ENCODE measurements around the gene NT5C2.
A peak's percentile ranks its signal among the peaks of the same experiment; 100 is the strongest.
"Not testable (repeated sequence)": the region's sequence is repeated elsewhere in the genome, so short reads cannot be mapped to it uniquely, and the experiment has no call there.

The NT5C2 gene

GRCh38 chr10:103082683-103083082, 110.4 kb downstream of the NT5C2 start:
- no peak for DNase-seq

DNA sequence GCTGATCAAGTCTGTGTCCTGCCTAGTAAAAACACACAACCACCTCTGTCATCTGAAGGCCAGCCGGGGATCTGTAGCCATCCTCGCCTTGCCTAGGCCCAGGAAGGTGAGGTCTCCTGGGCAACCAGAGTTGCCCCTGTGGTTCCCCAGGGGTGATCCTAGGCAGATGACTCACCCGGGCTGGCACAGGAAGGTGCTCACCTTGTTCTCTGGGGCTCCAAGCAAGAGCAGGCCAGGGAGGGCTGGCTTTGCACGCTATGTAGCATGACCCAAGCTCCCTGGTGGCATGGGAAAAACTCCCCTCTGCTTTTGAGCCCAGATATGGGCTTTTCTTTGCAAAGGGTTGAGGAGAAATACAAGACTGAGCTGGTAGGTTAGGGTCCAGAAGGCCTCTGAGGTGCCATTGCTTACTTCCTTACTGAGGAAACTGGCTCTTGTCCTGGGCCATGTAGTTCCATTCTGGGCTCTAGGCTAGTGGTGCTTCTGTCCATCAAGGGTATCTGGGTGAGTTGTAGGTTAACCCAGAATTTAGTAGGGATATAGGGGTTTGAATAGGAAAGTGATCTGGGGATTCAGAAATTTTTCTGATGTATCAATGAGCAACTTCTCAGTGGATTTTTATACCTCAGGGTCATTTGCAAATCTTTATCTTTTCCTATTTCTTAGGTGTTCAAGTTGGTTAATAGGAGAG, 112.0 kb downstream of the NT5C2 start:
- no peak for DNase-seq

DNA sequence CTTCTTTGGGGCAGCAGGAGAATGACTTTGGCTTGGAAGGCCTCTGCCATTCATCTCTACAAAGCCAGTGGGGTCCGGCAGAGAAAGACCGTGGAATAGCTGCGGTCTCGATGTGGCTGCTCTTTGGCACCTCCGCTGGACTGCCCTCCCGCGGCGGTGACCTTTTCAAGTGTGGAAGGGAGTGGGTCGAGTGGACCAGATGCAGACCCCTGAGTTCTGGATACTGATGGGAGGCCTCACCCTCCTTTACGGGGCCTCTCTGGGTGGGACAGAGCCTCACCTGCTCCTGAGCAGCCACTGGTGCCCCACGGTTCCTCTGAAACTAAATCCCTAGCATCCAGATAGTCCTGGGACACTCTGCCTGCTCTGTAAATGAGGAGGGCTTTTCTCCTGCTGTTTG, 113.1 kb downstream of the NT5C2 start:
- DNase-seq: no peak

- no peak for DNase-seq
Observed at GRCh38 chr10:103079100-103079499, 114.0 kb downstream of the NT5C2 start.

- DNase-seq: no peak
Observed at GRCh38 chr10:103078676-103079075, 114.4 kb downstream of the NT5C2 start.

DNA sequence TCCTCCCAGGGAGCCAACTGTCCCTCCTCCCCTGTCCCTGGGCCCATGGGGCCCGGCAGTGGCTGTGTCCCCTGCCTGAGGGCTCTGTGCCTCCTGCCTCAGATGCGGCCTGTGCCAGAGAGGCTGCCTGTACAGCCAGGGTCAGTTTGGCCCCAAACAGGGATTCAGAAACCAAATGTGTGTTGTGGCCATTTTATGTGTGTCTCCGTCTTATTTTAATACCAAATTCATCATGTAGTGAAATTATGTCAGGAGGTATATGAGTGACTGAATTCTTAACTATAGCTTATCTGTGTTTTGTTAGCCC, 114.8 kb downstream of the NT5C2 start:
- no peak for DNase-seq

- no peak for DNase-seq
Observed at GRCh38 chr10:103077491-103078308, 115.4 kb downstream of the NT5C2 start.

DNA sequence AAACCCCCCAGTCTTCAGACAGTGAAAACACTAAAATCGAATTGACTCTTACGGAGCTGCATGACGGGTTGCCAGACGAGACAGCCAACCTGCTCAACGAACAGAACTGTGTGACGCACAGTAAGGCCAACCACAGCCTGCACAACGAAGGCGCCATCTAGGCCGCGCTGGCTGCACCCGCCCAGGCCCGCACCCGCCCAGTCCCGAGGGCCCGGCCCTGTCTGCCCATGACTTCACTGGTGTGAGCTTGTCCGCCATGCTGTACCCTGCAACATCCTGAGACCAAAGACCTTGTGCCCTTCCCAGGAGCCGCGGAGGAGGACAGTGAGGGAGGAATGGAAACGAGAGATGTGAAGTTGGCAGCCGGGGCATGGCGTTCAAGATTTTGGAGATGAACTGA, 116.1 kb downstream of the NT5C2 start:
- no peak for DNase-seq

- no peak for DNase-seq
Observed at GRCh38 chr10:103072891-103073290, 120.2 kb downstream of the NT5C2 start.

DNA sequence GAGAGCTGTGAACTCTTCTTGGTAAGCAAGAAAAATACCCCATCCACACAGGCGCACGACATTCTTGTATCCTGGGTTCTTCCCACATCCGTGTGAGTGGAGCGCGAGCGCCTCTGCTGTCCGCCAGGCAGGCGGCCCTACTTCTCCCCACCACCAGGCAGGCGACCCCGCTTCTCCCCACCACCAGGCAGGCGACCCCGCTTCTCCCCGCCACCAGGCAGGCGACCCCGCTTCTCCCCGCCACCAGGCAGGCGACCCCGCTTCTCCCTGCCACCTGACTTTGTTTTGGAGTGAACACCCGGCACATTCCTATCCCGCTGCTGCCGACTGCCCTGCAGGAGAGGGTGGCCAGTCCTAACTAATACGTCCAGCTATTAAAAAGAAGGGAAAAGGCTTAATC, 120.8 kb downstream of the NT5C2 start:
- no peak for DNase-seq

DNA sequence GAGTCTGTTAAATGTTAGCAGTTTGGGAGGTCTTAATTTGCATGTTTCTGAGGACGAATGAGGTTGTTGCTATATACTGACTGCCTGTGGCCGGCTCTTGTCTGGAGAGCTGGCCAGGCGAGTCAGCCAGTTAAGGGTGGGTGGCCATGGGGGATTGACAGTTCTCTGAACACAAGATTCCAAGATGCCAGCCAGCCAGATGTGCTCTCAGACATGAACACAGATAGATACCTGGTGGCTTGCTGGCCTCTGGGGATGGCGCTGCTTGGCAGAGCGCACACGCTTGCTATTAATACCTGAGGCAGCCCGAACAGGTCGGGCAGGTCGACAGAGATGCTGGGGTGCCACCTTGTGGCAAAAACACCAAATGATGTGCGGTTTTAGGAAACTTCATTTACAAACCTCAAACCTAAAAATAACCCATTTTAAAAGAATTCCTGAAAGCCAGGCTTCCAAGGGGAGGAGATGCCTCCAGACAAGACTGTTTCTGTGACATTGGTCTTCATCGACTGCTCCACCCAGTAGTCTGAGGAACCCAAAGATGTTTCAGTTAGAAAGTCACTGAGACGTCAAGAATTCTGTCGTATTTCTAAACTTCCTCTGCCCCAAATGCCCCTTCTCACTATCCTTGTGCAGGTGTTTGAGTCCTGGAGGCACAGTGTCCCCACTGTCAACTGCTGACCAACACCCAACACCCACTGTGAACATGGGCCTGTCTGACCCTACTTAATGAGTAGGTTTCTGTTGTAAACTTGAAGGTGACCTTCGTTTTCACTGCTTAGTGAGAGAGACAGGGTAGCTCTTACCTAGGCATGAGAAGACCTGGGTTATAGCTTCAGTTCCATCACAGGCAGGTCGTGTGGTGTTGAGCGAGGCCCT, 123.4 kb downstream of the NT5C2 start:
- DNase-seq: peak; percentile 75

DNA sequence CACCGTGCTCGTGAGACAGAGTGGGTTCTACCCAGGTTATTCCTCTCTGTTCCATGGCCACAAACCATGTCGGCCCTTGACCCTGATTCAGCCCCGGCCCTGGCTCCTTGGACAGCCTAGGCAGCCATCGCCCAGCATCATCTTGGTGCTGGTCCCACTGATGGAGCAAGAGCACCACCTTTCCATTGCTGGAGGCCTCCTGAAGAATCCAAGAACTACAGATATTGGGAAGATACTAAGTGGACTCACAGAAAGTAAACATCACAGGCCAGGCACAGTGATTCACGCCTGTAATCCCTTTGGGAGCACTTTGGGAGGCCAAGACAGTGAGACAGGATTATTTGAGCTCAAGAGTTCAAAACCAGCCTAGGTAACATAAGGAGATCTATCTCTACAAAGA, 125.1 kb downstream of the NT5C2 start:
- DNase-seq: no peak

DNA sequence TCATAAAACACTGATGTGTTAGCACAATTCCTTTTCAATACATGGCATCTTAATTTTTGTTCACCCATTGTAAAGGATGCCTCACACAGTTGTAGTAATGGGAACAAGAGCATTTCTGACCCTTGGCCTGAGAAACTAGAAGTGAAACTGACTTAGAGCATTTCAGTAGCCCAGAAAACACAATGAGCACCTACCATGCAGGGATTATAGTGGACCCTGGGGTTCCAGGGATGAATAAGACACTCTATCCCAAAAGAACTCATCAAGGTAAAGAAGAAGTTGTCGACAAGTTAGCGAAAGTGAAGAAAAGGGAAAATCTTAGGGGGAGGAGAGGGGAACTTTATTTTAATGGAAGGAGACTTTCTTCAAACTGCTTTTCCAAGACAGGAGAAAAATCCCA, 125.6 kb downstream of the NT5C2 start:
- DNase-seq: no peak

GRCh38 chr10:103067099-103067477, 126.0 kb downstream of the NT5C2 start:
- not testable (repeated sequence) for DNase-seq

DNA sequence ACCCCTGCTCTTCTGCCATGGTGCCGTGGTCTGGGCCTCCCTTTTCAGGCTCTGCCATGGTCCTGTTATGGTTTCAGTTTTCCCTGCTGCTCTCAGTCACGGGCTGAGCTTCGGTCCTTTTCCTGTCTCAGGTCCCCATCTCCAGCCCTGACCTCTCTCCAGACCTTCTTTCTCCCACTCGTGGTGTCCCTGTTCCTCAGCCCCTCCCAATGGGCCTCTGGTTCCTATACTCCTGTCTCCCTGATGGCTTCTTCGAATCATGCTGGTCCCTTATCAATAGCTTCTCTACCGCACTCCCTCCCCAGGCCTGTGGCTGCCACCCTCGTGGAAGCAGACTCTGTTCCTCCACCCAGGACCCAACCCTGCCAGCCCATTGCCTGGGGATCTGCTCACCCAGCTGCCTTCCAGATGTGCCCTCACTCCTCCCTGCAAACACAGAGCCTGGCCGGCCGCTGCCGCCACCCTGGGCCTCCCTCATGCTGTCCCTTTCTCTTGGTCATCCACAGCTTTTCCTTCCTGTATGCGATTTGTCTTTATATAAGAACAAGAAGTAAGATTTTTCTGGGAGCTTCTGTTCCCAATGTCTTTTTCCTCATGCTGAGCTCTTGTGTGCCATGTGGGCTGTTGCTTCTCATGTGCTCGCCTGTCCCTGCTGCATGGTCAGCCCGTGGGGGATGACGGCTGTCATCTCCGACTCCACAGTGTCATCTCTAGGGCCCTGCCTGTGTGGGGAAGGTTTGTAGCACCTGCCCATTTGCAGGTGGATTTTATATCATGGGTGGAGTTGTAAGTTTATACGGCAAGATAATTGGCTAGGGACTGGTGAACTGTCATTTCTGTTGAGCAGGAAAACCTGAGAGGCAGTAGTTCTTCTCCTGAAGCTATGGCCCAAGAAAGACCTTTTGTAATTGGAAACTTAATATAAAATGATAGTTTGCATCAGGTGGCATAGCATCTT, 126.7 kb downstream of the NT5C2 start:
- no peak for DNase-seq

DNA sequence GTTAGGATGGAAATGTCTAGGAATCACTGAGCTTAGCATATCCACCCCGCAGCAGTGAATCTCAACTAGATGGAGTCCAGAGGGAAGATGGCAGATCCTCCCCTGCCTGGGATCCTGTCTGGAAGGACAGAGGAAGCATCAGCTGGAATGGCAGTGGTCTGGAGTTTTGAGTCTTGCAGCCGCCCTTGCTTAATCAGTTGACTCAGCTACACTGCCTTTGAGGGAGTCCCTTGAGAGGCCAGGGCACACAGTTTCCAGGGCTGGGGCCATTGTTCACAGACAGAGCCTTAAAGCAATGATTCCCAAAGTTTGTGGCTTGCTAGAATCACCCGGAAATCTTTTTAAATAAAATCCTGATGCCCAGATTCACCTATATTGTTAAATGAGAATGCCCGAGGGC, 128.1 kb downstream of the NT5C2 start:
- DNase-seq: no peak

- no peak for DNase-seq
Observed at GRCh38 chr10:103062854-103063590, 130.1 kb downstream of the NT5C2 start.

DNA sequence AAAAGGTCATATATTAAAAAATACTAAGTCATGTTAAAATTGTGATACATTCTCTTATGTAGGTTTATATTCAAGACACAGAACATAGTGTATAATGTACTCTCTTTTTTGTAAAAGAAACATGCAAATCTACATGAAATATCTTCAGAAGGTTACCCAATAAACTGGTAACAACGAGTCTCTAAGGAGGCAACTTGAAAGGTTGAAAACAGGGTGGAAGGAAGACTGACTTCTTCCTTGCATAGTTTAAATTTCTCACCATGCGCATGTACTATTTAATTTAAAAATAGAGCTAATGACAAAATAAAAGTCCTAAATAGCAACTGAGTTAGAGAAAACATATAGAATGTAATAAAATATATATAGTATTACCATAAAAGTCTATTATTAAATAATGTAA, 132.5 kb downstream of the NT5C2 start:
- no peak for DNase-seq

DNA sequence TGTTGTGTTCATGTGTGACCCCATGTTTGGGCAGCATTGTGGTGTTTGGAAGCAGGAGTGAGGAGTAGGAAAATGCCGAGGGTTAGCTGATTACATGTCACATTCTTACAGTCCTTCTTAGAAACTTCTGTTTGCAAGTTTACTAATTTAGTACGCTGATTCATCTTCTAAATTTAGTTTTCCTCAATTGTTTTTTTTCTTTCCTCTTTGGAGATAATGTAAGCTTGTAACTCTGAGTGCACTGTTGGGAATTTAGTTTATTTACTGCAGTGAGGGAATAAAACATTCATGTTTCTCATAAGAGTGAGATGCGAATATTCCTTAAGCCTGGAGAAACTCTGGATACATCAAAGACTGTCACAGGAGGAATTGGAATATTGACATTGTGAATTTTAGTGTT, 135.0 kb downstream of the NT5C2 start:
- no peak for DNase-seq

GRCh38 chr10:103055105-103055504, 138.0 kb downstream of the NT5C2 start:
- DNase-seq: no peak

- no peak for DNase-seq
Observed at GRCh38 chr10:103054621-103055020, 138.5 kb downstream of the NT5C2 start.
